ENCODE measurements around the gene UBXN4. TPM values are rescaled to one million over a fixed set of nuclear protein-coding genes. Genes with fewer than 3 reads are reported as not detected.
"Not testable (repeated sequence)": the region's sequence is repeated elsewhere in the genome, so short reads cannot be mapped to it uniquely, and the experiment has no call there.

UBXN4 gene, protein sequence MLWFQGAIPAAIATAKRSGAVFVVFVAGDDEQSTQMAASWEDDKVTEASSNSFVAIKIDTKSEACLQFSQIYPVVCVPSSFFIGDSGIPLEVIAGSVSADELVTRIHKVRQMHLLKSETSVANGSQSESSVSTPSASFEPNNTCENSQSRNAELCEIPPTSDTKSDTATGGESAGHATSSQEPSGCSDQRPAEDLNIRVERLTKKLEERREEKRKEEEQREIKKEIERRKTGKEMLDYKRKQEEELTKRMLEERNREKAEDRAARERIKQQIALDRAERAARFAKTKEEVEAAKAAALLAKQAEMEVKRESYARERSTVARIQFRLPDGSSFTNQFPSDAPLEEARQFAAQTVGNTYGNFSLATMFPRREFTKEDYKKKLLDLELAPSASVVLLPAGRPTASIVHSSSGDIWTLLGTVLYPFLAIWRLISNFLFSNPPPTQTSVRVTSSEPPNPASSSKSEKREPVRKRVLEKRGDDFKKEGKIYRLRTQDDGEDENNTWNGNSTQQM
- 44.1 and 56.4 TPM in 2 replicates for total RNA-seq (2014; rRNA removed)
- polyA plus RNA-seq (2012) = 26.1 TPM

DNA sequence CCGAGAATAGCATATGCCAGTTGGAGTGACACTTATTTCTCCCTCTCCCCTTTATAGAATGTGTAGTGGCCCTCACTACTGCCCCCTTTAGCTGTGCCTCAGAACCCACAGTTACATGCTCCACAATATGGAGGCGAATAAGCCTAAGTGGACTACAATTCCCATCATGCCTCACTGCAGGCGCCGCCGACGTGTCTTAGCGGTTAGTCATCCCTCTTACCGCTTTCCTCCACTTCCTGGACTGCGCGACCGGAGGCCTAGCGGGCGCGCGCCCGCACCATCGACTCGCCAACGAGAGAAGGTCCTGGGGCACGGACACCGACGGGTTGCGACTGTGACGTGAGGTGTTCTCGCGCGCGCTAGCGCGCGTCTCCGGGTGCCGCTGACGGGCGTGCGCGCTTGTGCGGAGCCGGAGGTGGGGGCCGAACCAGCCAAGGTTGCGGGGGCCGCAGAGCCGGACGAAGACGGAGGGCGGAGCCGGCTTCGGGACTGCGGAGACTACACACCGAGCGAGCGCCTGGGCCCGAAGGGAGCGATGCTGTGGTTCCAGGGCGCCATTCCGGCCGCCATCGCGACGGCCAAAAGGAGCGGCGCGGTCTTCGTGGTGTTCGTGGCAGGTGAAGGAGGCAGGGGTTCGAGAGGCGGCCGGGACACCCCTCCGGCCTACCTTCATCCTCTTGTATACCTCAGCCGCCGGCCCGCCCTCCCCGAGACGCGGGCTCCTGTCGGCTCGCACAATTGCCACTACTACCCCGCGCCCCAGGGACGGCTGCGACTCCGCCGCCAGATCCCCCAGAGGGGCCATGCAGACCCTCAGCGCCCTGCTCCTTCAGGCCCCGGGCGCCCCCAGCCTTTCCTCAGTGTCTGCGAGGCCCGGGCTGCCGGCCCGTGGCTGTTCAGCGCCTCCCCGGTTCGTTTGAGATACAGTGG, at the start of gene UBXN4:
TSS of gene UBXN4 (plus strand) at position 461 of the 930 bp plus-strand sequence. CDS start at position 536, 75 bp downstream.
- DNase-seq (ENCODE audit: low read depth) = peak; percentile 99

DNA sequence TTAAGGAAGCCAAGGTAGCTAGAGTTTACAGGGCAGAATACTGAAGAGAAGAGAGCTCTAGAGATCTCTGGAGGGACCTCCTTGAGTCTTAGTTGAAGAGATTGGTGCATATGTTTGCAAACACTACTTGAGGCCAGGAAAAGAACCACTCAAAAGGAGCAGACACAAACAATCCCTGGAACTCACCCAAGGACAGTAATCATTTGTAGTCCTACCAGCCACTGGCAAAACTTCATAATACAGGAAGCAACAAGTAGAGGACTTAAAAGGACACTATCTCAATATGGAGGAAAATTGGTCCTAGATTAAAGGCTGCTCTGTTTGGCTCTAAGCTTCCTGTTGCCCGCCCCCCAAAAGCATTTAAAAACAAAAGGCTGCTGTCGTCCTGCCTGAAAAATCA, 46.9 kb upstream of the UBXN4 start:
- DNase-seq (ENCODE audit: low read depth) = peak; percentile 5

DNA sequence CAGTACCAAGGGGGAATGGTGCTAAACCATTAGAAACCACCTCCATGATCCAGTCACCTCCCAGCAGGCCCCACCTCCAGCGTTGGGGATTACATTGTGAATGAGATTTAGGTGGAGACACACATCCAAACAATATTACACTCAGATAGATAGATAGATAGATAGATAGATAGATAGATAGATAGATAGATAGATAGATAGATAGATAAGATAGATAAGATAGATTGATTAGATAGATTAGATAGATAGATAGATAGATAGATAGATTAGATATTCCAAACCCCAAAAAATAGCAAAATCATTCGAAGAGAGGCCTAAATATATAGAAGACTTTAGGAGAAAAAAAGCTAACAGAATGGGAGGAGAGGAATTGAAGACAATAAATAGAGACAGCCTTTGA, 42.8 kb upstream of the UBXN4 start:
- DNase-seq (ENCODE audit: low read depth) = no peak

DNA sequence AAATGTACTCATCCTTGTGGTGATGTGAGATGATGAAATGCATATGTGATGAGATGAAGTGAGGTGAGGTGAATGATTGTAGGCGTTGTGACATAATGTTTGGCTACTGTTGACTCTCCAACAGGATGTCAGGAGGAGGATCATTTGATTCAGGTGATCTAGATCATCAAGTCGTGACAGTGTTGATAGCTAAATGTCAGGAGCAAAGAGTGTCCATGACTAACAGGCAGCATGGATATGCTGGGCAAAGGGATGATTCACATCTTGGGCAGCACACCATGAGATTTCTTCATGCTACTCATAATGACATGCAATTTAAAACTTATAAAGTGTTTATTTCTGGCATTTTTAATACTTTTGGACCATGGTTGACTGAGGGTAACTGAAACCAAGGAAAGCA, 40.2 kb upstream of the UBXN4 start:
- DNase-seq (ENCODE audit: low read depth) = peak; percentile 61

DNA sequence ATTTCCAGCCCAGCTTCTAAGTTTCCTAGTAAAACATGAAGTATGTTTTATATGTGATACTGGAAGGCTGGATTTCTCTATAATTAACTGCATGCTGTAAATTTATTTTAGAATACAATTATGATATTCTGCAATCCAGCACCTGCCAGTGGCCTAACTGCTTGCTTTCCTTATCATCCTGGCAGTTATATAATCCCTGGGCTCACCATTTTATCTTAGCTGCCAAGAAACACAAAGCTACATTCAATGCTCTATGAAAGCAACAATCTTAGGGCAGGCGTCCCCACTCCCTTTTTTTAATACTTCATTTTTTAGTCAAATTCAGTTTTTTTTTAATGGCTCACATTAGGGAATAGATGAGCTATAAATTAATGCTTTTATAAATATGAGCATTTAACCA, 38.4 kb upstream of the UBXN4 start:
- no peak for DNase-seq (ENCODE audit: low read depth)

DNA sequence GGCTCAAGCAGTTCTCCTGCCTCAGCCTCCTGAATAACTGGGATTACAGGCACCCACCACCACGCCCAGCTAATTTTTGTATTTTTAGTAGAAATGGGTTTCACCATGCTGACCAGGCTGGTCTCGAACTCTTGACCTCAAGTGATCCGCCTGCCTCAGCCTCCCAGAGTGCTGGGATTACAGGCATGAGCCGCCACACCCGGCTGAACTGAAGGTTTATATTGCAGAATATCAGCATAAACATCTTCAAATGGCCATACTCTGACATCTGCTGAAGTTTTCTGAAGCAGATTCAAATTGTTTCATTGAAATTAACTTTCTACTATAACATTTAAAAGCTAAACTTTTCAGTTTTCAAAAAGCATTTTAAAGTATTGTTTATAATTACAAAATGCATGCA, 37.6 kb upstream of the UBXN4 start:
- DNase-seq (ENCODE audit: low read depth) = not testable (repeated sequence)

DNA sequence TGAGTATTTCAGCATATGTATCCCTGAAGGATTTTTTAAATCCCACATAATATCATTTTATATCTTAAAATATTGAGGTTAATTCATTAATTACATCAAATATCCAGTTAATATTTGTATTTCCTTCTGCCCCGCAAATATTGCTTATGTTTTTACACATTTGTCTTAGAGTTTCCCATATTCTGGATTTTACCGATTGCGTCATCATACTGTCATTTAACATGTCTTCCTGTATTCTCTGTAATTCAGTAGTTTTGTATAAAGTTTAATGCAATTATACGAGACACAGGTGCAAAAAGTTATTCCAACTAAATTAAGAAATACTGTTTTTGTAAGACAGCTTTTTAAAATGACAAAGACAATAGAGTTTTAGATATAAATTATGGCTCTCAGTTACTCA, 33.5 kb upstream of the UBXN4 start:
- DNase-seq (ENCODE audit: low read depth) = no peak

DNA sequence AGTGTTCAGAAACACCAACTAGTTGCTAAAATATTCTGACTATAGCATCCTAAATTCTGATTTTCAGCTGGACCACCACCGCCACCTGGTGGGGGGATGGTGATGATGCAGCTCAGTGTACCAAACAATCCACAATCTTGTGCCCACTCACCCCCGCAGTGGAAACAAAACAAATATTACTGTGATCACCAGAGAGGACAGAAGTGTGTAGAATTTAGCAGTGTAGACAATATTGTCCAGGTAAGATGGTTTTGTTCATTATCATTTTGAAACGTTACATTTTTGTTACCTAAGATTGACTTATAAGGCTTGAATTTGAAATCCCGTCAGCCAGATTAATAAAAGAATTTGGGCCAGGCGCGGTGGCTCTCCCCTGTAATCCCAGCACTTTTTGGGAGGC, 31.7 kb upstream of the UBXN4 start:
- DNase-seq (ENCODE audit: low read depth) = peak; percentile 37

DNA sequence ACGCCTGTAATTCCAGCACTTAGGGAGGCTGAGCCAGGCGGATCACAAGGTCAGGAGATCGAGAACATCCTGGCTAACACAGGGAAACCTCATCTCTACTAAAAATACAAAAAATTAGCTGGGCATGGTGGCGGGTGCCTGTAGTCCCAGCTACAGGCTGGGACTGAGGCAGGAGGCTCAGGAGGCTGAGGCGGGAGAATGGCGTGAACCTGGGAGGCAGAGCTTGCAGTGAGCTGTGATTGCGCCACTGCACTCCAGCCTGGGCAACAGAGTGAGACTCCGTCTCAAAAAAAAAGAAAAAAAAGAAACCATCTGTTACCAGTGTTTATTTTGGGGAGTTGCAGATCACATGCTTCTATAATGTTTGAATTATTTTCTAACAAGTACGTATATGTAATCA, 26.6 kb upstream of the UBXN4 start:
- DNase-seq (ENCODE audit: low read depth) = not testable (repeated sequence)

DNA sequence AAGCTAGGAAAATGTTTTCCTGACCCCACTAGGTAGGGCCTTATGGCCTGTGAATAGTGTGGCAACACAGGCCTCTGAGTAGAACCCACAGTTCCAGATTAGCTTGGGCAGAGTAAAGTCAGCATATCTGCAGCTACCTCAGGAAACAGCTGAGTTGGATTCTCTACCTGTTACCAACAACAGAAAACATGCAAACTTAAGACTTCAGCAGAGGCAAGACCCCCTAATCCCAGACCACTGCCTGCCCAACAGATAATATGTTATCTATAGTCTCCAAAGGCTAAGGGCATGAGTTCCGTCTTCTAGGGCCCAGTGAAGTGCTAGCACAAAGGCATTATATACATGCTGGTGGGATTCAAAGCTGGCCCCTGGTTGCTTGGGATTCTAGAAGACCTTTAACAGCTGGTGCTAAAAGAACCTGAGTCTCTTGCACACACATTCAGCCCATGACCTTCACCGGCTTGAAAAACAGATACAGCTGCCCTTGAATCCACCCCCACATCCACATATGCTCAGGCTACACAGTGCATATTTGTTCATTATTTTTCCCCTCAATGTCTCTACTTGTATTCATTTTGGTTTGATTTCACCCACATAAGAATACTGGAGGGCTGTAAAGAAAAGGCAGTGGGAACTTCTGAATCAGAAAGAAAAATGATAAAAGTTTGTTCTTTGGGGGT, 13.5 kb upstream of the UBXN4 start:
- DNase-seq (ENCODE audit: low read depth) = no peak

DNA sequence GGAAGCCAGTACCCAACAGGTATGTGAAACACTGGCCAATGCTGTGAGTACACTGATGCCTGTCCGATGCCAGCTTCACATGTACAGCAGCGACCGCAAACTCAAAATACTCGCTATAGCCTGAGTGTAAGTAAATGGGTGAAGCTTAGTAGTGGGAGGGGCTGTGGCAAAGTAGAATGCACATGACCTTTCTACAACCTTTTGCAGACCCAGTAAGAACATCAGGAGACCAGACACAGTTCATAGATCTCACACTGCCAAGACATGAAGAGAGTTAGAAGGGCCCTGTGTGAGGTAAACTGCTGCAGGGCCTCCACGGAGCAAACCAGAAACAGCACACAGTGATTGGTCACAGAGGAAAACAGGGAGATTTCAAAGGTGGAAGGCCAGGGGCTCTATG, 9.1 kb upstream of the UBXN4 start:
- no peak for DNase-seq (ENCODE audit: low read depth)

DNA sequence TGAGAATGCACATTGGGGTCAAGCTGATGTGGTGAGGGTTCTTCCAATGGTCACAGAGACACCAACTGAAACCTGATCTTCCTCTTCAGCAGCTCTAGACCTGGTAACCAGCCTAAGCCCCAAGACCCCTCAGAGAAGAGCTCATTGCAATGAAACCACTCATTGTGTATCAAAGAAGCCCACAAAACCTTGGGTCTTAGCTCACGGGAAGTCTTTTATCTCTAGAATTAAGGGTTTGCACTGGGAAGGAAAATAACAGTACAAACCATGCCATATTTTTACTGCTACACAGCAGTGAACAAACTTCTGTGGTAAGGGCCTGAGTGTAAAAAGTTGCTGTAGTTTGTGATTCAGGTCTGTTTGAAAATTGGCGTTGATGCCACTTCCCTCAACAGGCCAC, 8.6 kb upstream of the UBXN4 start:
- DNase-seq (ENCODE audit: low read depth) = no peak

DNA sequence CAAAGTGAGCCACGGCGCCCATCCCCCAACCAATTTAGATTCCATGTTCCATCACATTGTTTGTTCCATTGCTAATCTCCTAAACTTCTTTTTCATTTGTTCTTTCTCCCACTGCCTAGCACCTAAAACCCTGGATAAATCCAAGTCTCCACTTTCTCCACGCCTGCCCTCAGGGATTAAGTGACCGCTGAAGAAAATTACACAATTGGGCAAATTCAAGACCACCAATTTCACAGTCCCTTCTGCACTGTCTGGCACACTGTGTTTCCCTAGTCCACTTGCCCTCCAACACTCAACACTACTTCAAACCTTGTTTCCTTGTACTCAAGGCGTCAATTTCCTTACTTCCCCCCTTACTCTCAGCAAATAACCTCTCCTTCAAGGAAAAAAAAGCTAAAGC, 5.1 kb upstream of the UBXN4 start:
- DNase-seq (ENCODE audit: low read depth) = no peak

DNA sequence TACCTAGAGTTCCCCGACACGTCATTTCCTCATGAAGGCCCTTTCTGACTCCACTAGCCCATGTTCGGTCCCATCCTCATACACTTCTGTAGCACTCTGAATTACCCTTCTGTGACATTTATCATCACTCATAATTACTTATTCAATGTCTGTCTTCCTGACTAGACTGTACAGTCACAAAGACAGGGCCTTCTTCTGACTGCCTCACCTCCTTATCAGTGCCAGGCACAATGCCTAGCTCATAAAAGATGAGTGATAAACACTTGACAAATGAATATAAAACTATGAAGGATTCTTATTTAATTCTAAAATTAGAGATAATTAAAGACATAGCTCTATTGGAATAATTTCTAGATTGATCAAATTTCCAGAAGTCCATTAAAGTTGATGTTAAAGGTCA, 1.4 kb upstream of the UBXN4 start:
- no peak for DNase-seq (ENCODE audit: low read depth)

DNA sequence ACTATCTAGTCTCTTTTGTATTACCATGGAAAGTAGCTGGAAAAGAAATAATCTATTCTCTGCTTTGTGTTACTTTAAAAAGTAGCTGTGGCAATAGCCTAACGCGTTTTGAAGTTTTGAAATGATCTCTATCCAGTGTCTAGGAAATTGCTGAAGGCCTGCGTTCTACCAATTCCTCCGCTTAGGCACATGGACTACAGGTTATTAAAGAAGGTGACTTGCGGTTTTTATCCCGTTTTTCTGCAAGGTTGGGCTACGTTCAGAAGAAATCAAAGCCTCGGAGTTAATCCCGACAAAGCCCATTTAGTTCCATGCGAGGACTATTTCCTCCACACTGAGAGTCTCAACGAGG, 636 bp upstream of the UBXN4 start:
- DNase-seq (ENCODE audit: low read depth) = no peak

DNA sequence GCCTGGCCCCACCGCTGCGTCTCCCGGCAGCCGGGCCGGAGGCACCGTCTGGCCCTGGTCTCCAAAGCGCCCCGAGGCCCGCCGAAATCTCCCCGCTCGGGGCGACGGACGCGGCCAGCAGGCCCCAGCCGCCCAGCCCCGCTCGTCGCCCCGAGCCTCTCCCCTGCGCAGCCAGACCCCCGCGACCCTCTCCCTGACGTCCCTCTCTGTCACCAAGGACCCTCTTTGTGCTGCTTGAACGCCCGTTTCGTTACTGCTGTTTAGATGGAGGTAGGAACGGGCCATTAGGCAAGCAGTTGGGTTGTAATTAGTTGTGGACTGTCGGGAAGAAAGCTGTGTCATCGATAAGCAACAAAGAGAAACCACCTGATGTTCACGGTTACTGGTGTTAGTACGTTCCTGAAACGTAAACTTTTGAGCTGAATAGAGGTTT, 686 bp downstream of the UBXN4 start:
- DNase-seq (ENCODE audit: low read depth) = peak; percentile 40

DNA sequence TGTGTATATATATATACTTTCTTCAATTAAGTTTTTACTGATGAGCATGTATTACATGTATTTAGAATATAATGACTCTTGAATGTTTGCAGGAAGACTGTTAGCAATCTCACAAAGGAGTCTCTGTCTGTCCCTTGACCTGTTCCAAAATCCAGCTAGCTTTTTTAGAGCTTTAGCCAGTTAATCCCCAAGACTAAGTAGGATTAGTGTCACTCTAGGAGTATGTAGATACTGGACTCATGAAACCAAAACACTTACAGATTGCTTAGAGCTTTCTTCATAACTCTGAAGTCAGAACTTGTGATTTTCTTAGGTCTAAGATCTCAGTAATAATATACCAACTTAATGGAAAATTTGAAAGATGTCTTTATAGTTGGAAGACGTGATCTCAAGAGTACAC, 2.2 kb downstream of the UBXN4 start:
- peak; percentile 18 for DNase-seq (ENCODE audit: low read depth)

DNA sequence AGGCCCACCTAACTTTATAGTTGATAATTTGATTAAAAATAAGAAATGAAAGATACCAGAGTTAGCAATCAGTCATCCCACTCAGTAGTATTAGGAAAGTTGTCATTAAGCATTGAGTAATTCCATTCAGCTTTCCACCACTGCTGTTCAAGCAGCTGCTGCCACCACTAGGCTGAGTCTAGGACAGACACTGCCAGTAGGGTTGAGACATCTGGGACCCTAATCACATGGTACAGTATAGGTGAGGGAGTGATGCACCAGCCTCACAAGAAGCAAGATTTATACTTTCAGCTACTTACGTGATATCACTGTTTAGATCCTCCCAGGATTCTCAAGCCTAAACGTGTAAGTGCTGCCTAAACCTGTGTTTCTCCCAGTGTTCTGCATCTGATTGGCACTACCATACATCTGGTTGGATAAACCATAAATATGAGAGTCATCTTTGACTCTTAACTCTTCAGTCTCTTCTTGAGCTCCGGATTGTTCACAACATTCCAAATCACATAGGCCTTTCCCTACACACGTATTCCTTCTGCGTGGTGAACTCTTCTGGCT, 3.2 kb downstream of the UBXN4 start:
- DNase-seq (ENCODE audit: low read depth) = peak; percentile 60

DNA sequence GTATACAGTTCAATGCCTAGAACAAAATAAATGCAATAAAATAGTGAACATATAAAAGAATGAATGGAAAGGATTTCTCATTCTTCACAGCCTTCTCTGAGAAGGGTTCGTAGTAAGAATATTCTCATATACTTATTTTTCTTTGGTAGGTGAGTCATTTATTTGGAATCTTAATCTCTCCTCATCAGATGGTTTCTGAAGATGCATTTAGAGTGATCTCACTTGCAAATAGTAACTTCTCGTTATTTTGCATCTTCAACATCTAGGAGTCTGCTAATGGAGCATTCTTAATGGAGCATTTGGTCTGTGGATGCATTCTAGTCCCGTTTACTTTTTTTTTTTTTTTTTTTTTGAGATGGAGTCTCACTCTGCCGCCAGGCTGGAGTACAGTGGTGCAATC, 3.9 kb downstream of the UBXN4 start:
- DNase-seq (ENCODE audit: low read depth) = peak; percentile 81

DNA sequence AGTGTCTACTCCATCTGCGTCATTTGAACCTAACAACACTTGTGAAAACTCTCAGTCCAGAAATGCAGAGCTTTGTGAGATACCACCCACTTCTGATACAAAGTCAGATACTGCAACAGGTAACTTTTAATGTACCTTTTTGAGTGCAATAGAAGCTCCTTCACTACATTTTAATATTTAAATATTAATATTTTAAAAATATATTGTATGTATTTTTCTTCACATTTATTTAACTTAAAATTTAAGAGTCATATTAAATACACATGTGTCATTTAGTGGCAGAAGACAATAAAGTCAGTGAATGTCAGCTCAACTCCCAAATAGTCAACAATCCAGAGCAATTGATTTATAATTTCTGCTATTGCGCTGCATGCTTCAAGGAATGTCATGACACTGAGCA, 13.9 kb downstream of the UBXN4 start:
- no peak for DNase-seq (ENCODE audit: low read depth)

DNA sequence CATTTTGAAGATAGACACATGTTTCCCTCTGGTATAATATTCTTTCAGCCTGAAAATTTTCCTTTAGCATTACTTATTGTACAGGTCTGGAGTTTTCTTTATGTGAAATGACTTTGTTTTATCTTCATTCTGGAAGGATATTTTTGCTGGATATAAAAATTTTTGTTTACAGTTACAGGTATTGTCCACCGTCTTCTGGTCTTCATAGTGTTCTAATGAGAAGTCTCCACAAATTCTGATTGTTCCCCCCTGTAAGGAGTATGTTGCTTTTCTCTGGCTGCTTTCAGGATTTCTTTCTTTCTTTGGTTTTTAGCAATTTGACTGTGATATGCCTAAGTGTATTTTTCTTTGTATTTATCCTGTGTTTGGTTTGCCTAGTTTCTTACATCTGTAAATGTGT, 15.0 kb downstream of the UBXN4 start:
- no peak for DNase-seq (ENCODE audit: low read depth)

DNA sequence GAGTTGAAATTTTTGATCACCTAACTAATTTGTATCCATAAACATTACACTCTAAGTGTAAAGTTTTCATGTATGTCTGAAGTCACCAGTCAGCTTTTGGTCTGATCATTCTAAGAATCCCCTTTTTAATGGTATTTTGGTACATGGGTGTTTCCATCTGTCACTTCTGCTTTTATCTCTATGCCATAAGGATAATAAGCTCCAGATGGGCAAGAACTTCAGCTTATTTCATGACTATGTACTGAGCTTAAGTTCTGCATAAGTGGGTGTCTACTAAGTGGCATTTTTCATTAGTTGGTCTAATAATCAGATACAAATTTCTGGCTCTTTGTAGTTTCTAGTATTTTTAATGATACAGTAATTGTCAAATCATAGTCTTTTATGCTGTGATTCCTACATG, 20.4 kb downstream of the UBXN4 start:
- DNase-seq (ENCODE audit: low read depth) = no peak

All from LHCN-M2 (cell line).